Measurements from ENCODE around the gene RAP1GAP2. TPM values are rescaled to one million over a fixed set of nuclear protein-coding genes. Genes with fewer than 3 reads are reported as not detected.

RAP1GAP2 gene
- total and polyA plus RNA-seq, 2 of the 8 experiments (the other 6 are each of a cell fraction or from before 2014, with no cell fraction given) = 24.0 to 63.8 TPM

DNA sequence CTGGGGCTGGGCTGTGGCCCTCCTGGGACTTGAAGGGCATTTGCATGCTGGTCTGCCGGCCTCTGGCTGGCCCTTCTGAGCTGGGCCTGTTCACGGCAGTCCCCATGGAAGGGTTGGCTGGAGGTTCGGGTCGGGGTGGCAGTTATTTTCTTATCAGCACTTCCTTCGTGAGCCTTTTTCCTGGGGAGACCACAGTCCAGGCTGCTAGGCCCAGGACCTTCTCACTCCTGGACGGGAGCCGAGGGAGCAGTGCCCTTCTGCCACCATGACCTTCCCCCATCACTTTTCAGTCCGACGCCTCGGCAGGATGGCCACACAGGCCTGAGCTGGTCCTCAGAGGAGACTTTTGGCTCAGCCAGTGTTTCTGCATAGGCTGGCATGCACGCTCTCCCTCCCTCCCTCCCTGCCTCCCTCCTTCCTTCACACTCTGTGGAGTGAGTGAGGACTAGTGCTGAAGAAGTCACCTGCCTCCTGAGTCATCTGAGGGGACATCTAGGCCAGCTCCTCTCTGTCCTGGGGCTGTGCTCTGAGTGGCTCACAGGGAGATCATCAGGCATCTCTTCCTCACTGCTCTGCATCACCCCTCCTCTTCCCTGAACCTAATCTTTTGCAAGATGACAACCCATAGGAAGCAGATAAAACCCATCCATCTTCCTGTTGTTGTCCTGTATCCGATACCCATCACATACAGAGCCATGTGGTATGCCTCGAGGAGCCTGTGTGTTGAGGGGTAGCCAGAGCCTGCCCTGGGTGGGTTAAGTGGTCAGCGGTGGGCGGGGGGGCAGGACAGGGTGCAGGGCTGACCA lies 109.7 kb downstream of the RAP1GAP2 start:
- CTCF ChIA-PET (ENCODE audit: partially characterized antibody) = interaction anchor here (0.7 to 5.2 kb wide), 5 partner anchors 9 to 73 kb away, joined by 3 to 23 read pairs (median 3); no protein-coding TSS in a partner anchor
- Histone ChIP-seq H3K4ac (replicated peaks; ENCODE audit: insufficient read length, low read depth, low read length) (no peak overlapping the region), H2BK20ac (ENCODE audit: low read length) (no peak overlapping the region), H3K4me3 (ENCODE audit: extremely low read depth in 1 of 4, insufficient read depth in 2 of 4, low read depth in 3 of 4, low read length in 4 of 4) (no peak overlapping the region), H3K23me2 (ENCODE audit: low read depth, low read length) (no peaks in the 10 kb centered on the region; the same call in 1 of the 2 replicates), H3K4me2 (ENCODE audit: insufficient read depth in 1 of 2, low read depth in 2 of 2, low read length in 2 of 2) (no peak overlapping the region), H3K23ac (ENCODE audit: insufficient read length) (no peak overlapping the region), H3K79me1 (ENCODE audit: low read depth, low read length) (peaks cover 17% of the 10 kb centered on the region), H3K18ac (ENCODE audit: extremely low read depth, low read length) (no peak overlapping the region), H3K36me3 (ENCODE audit: control insufficient read depth in 2 of 4, insufficient read depth in 4 of 4, low read length in 3 of 4) (peaks cover 0 to 12% (median 3%) of the 10 kb centered on the region in 4 experiments; a peak in 4 of 8 replicates), H3K9ac (replicated peaks in 1 of 4; ENCODE audit: extremely low read depth in 1 of 4, low read depth in 3 of 4, low read length in 3 of 4) (no peak overlapping the region), H4K20me1 (replicated peaks in 1 of 2; ENCODE audit: control insufficient read depth in 1 of 2, insufficient read depth in 2 of 2, low read length in 2 of 2) (peaks cover 9 to 29% of the 10 kb centered on the region in 2 experiments), H2AFZ (ENCODE audit: low read length) (no peak overlapping the region), H3K9me3 (ENCODE audit: insufficient read depth in 2 of 2, low read depth in 1 of 2, low read length in 1 of 2) (peaks cover 0 to 3% of the 10 kb centered on the region in 2 experiments; a peak in 2 of 4 replicates), H3K79me2 (ENCODE audit: control insufficient read depth in 1 of 2, insufficient read depth in 2 of 2, low read length in 2 of 2) (peaks cover 0 to 35% of the 10 kb centered on the region in 2 experiments; a peak in 2 of 4 replicates), H4K91ac (replicated peaks; ENCODE audit: insufficient read length, low read length) (no peak overlapping the region), H4K8ac (ENCODE audit: extremely low read depth, insufficient read depth, low read length) (no peak overlapping the region), H3K27ac (ENCODE audit: low read depth, low read length) (no peak overlapping the region), H2BK5ac (ENCODE audit: low read depth, low read length) (no peak overlapping the region), H4K5ac (ENCODE audit: insufficient read length, low read depth, low read length) (no peak overlapping the region), H3K14ac (ENCODE audit: insufficient read length) (no peak overlapping the region), H3K4me1 (replicated peaks in 1 of 4; ENCODE audit: control insufficient read depth in 3 of 4, insufficient read depth in 4 of 4, low read length in 3 of 4) (peaks cover 0 to 19% (median 10%) of the 10 kb centered on the region in 4 experiments; a peak in 6 of 7 replicates), H2BK12ac (ENCODE audit: low read depth, low read length) (no peak overlapping the region), H2BK120ac (replicated peaks; ENCODE audit: low read depth, low read length) (no peak overlapping the region), H2AK5ac (ENCODE audit: low read depth, low read length) (no peak overlapping the region), H3K56ac (replicated peaks; ENCODE audit: insufficient read length, low read depth, low read length) (no peak overlapping the region), H2BK15ac (ENCODE audit: low read length) (no peak overlapping the region), H3K27me3 (replicated peaks in 1 of 4; ENCODE audit: control insufficient read depth in 3 of 4, extremely low read depth in 1 of 4, insufficient read depth in 3 of 4, low read length in 3 of 4) (no peaks in the 10 kb centered on the region)
- POLR2A ChIA-PET (ENCODE audit: partially characterized antibody) = interaction anchor here (0.7 to 2.2 kb wide), 4 partner anchors 10 to 54 kb away, joined by 3 to 6 read pairs (median 3); no protein-coding TSS in a partner anchor
- DNase-seq (ENCODE audit: low read depth in 1 of 2, low spot score in 2 of 2) (no peak), FAIRE-seq (no peak)
- WGBS, 2 experiments (ENCODE audit: extremely low coverage in 1 of 2, insufficient coverage in 1 of 2, insufficient read length in 1 of 2, insufficient replicate concordance in 2 of 2, low coverage in 1 of 2, low lambda C conversion rate in 2 of 2, missing lambda C conversion rate in 1 of 2) = 94% methylated on average over 11 of the region's 15 CpGs; no CpG with 5 or more reads in 1 of the 2 experiments
